A549 (cell line): ENCODE data around the gene AADACL4. TPM values are rescaled to one million over a fixed set of nuclear protein-coding genes. Genes with fewer than 3 reads are reported as not detected.

ENCODE experiments used
- ATAC-seq, 2 experiments: fragments of 200-7000 bp in 1 of 2; fragments of >200 bp in 1 of 2; cut with Nextera tagmentation in 1 of 2; cut with Tn5 transposase in 1 of 2; 3 replicates each; pipeline versions ENCODE4 v1.8.0 to v1.9.1; 2018 to 2020; ENCODE audit warnings: mild to moderate bottlenecking in 1 of 2, moderate library complexity in 1 of 2
- CTCF ChIA-PET: fragments of 300-600 bp; sonication (Branson Sonifier 250); formaldehyde crosslinking; extraction: SDS; loops from one replicate; lab custom pipeline; 2021; ENCODE audit warnings: antibody characterized with exemption, inconsistent platforms; lab: Yijun Ruan, JAX
- POLR2A ChIA-PET: fragments of 350-600 bp; formaldehyde crosslinking; extraction: SDS; loops from one replicate; lab custom pipeline; 2021; ENCODE audit warnings: antibody characterized with exemption, inconsistent platforms; lab: Yijun Ruan, JAX
- DNase-seq, 2 experiments: peaks; one replicate each; pipeline versions ENCODE4 v3.0.0 to v3.0.0-alpha.2; 2011 to 2016; ENCODE audit warnings: low read depth in 1 of 2, low spot score in 1 of 2
- FAIRE-seq: peaks from 2 replicates; lab custom pipeline; 2011; peaks lifted over from hg19 to GRCh38; lab: Jason Lieb, UNC
- H3K27ac ChIP-seq, 2 experiments: fragments of >200 bp; sonication (Bioruptor Twin); formaldehyde crosslinking; 3 replicates each; pipeline ENCODE4 v1.5.1; 2016 to 2017
- H3K4me1 ChIP-seq: fragments of >200 bp; sonication (Bioruptor Twin); formaldehyde crosslinking; 3 replicates; pipeline ENCODE4 v1.6.1; 2016
- H3K4me2 ChIP-seq: fragments of >200 bp; sonication (Bioruptor Twin); formaldehyde crosslinking; 3 replicates; pipeline ENCODE4 v1.6.1; 2016
- H3K4me3 ChIP-seq: fragments of >200 bp; sonication (Bioruptor Twin); formaldehyde crosslinking; 3 replicates; pipeline ENCODE4 v1.5.1; 2016
- H3K9me3 ChIP-seq: fragments of >200 bp; sonication (Bioruptor Twin); formaldehyde crosslinking; 3 replicates; pipeline ENCODE4 v1.6.1; 2016
- CEBPB ChIP-seq, 2 experiments: fragments of >200 bp in 1 of 2; sonication (Bioruptor Twin) in 1 of 2; formaldehyde crosslinking in 1 of 2; IDR thresholded peaks; 2 replicates each; pipeline ENCODE4 v1.6.1; 2012 to 2016
- CHD2 ChIP-seq: fragments of 150-350 bp; IDR thresholded peaks from 2 replicates; pipeline ENCODE4 v1.6.1; 2014; ENCODE audit warnings: low read length; ENCODE audit not compliant: partially characterized antibody
- CHD4 ChIP-seq: fragments of 200-600 bp; sonication (generic); IDR thresholded peaks from 2 replicates; pipeline ENCODE4 v1.6.1; 2016; ENCODE audit warnings: antibody characterized with exemption, mild to moderate bottlenecking, borderline replicate concordance
- EHF ChIP-seq: fragments of 250-450 bp; sonication (Bioruptor Pico); IDR thresholded peaks from 2 replicates; pipeline ENCODE4 v1.5.0; 2020; ENCODE audit warnings: mild to moderate bottlenecking
- EP300 ChIP-seq, 2 experiments: fragments of >200 bp; sonication (Bioruptor Twin); formaldehyde crosslinking; IDR thresholded peaks; 2 replicates in 1 of 2; 3 replicates in 1 of 2; pipeline ENCODE4 v1.6.1; 2016 to 2017
- ESRRA ChIP-seq: fragments of 150-350 bp; IDR thresholded peaks from 2 replicates; pipeline ENCODE4 v1.6.1; 2014; ENCODE audit warnings: mild to moderate bottlenecking, low read length, borderline replicate concordance
- FOSB ChIP-seq: fragments of 250-450 bp; sonication (Bioruptor Pico); IDR thresholded peaks from 2 replicates; pipeline ENCODE4 v1.5.0; 2020; ENCODE audit warnings: mild to moderate bottlenecking, moderate library complexity
- FOSL2 ChIP-seq, 2 experiments: fragments of 450-650 bp in 1 of 2; fragments of >200 bp in 1 of 2; sonication (Bioruptor Twin) in 1 of 2; formaldehyde crosslinking; IDR thresholded peaks; 2 replicates each; pipeline versions ENCODE4 v1.5.0 to v1.6.1; 2016 to 2020; ENCODE audit warnings: mild to moderate bottlenecking in 1 of 2, moderate library complexity in 1 of 2
- GATA3 ChIP-seq: IDR thresholded peaks from 2 replicates; pipeline ENCODE4 v1.6.1; 2012; ENCODE audit warnings: borderline replicate concordance
- HEYL ChIP-seq: fragments of 250-450 bp; sonication (Bioruptor Pico); IDR thresholded peaks from 2 replicates; pipeline ENCODE4 v1.8.0; 2021; ENCODE audit warnings: mild to moderate bottlenecking, moderate library complexity
- JUN ChIP-seq, 2 experiments: fragments of >200 bp; sonication (Bioruptor Twin); formaldehyde crosslinking; IDR thresholded peaks; 2 replicates in 1 of 2; 3 replicates in 1 of 2; pipeline ENCODE4 v1.6.1; 2016 to 2017
- KDM5A ChIP-seq: fragments of 200-600 bp; sonication (generic); IDR thresholded peaks from 2 replicates; pipeline ENCODE4 v1.6.1; 2016; ENCODE audit warnings: antibody characterized with exemption, mild to moderate bottlenecking
- MAFK ChIP-seq: fragments of 450-650 bp; IDR thresholded peaks from 2 replicates; pipeline ENCODE4 v1.6.1; 2014; ENCODE audit not compliant: partially characterized antibody
- NR3C1 ChIP-seq: fragments of >200 bp; sonication (Bioruptor Twin); formaldehyde crosslinking; IDR thresholded peaks from 3 replicates; pipeline ENCODE4 v1.6.1; 2017
- PHF8 ChIP-seq: fragments of 200-600 bp; sonication (generic); IDR thresholded peaks from 2 replicates; pipeline ENCODE4 v1.6.1; 2016; ENCODE audit warnings: low read depth, mild to moderate bottlenecking, antibody characterized with exemption, moderate library complexity, borderline replicate concordance
- POLR2A ChIP-seq: IDR thresholded peaks from 2 replicates; pipeline ENCODE4 v1.6.1; 2012; ENCODE audit warnings: mild to moderate bottlenecking, low read length
- POLR2AphosphoS2 ChIP-seq: conservative IDR thresholded peaks from 2 replicates; pipeline ENCODE4 v1.6.1; 2012; ENCODE audit warnings: low read length, improper control_type of control experiment, inconsistent platforms
- RARB ChIP-seq: fragments of 250-450 bp; sonication (Bioruptor Pico); IDR thresholded peaks from 2 replicates; pipeline ENCODE4 v1.8.0; 2021; ENCODE audit warnings: mild to moderate bottlenecking, moderate library complexity
- RCOR1 ChIP-seq: fragments of 150-350 bp; IDR thresholded peaks from 2 replicates; pipeline ENCODE4 v1.6.1; 2014; ENCODE audit warnings: antibody characterized with exemption, low read length, low read depth
- RFX5 ChIP-seq: fragments of 450-650 bp; IDR thresholded peaks from 2 replicates; pipeline ENCODE4 v1.7.1; 2014; ENCODE audit warnings: antibody characterized with exemption, mild to moderate bottlenecking, moderate library complexity
- SMC3 ChIP-seq: fragments of >200 bp; sonication (Bioruptor Twin); formaldehyde crosslinking; IDR thresholded peaks from 3 replicates; pipeline ENCODE4 v1.6.1; 2018; ENCODE audit warnings: inconsistent platforms
- SREBF2 ChIP-seq: fragments of 450-650 bp; IDR thresholded peaks from 2 replicates; pipeline ENCODE4 v1.6.1; 2014; ENCODE audit warnings: mild to moderate bottlenecking, moderate library complexity
- TP53 ChIP-seq: fragments of 250-450 bp; sonication (Bioruptor Pico); IDR thresholded peaks from 2 replicates; pipeline ENCODE4 v1.5.0; 2021; ENCODE audit warnings: mild to moderate bottlenecking, moderate library complexity
- ZC3H11A ChIP-seq: fragments of 450-650 bp; IDR thresholded peaks from 2 replicates; pipeline ENCODE4 v1.6.1; 2014; ENCODE audit warnings: antibody characterized with exemption, mild to moderate bottlenecking
- ZNF302 ChIP-seq: fragments of 250-450 bp; sonication (Bioruptor Pico); IDR thresholded peaks from 2 replicates; pipeline ENCODE4 v1.9.0; 2021; ENCODE audit warnings: inconsistent platforms, mild to moderate bottlenecking, moderate library complexity
- WGBS: methylation state at CpG from one replicate; pipeline ENCODE4 v1.1.6; 2017; ENCODE audit errors: missing lambda C conversion rate; 5-methylcytosine and 5-hydroxymethylcytosine counted together
- polyA plus RNA-seq, 4 experiments: library from polyadenylated mRNA; depleted of rRNA in 3 of 4; stranded (reverse); fragments of >200 nt; fragmentation: RNase III in 1 of 4; extraction: RNeasy Plus Mini Kit Qiagen cat#74134 plus additional on column Dnase treatment in 1 of 4; gene quantifications; 2 replicates in 3 of 4; 3 replicates in 1 of 4; pipeline ENCODE4 v1.2.3, GENCODE V29; 2011 to 2017
- TF ChIP-seq, protein P1 (sequence below): fragments of >200 bp; sonication (Bioruptor Twin); formaldehyde crosslinking; IDR thresholded peaks from 2 replicates; pipeline ENCODE4 v1.6.1; 2016
- TF ChIP-seq, protein P2 (sequence below): fragments of 250-450 bp; sonication (Bioruptor Pico); IDR thresholded peaks from 2 replicates; pipeline ENCODE4 v1.5.0; 2021; ENCODE audit warnings: mild to moderate bottlenecking, moderate library complexity, borderline replicate concordance
- TF ChIP-seq, protein P3 (sequence below): IDR thresholded peaks from 2 replicates; pipeline ENCODE4 v1.6.1; 2012
- TF ChIP-seq, protein P4 (sequence below): IDR thresholded peaks from 2 replicates; pipeline ENCODE4 v1.6.1; 2012; ENCODE audit warnings: low read depth, borderline replicate concordance
- TF ChIP-seq, protein P5 (sequence below): IDR thresholded peaks from 2 replicates; pipeline ENCODE4 v1.6.1; 2012

AADACL4 gene
- polyA plus RNA-seq, 2 of the 4 experiments (the other 2 are of a cell fraction): not detected

DNA sequence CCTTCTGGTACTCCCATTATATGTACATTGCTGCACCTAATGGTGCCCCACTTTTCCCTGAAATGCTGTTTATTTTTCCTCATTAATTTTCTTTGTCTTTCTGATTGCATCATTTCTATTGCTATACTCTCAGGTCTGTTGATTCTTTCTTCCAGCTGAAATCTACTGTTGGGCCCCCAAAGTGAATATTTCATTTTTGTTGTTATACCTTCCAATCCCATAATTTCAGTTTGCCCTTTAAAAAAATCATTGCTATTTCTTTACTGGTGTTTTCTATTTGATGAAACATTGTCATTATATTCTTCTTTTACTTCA, 3.0 kb upstream of the AADACL4 start:
- H3K4me3 ChIP-seq: no peak overlapping the region
- ChIA-PET CTCF (interaction anchor here (0.6 to 4.6 kb wide), 3 partner anchors 11 to 227 kb away, joined by 4 to 17 read pairs (median 4); no protein-coding TSS in a partner anchor), POLR2A (no interaction called here)
- ATAC-seq (no peak), FAIRE-seq (no peak), DNase-seq (no peak)
- peaks cover 5% of the 10 kb centered on the region; the same call in 1 of the 3 replicates for H3K4me1 ChIP-seq
- peaks cover 25% of the 10 kb centered on the region for H3K9me3 ChIP-seq
- H3K4me2 ChIP-seq: no peak overlapping the region
- no peak overlapping the region for H3K27ac ChIP-seq
- no peak for TF ChIP-seq ZC3H11A

DNA sequence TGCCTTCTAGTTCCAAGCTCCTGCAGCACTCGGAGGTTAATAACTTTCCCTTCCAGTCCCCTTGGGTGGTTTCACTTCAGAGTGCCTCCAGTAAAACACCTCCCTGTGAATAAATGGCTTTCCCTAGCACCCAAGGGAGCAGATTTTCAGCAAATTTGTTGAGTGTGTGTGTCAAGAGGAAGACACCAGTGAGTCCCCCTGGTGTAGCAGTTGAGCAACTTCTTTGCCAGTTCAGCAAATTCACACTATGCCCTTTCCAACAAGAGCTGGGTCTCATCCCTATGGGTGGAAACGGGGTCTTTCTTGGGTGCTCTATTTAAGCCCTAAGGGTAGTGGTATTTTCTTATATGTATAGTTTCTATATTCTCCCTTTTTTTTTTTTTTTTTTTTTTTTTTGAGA, 806 bp upstream of the AADACL4 start:
- 49% methylated on average over 2 of the region's 2 CpGs for WGBS
- ATAC-seq: no peak
- Histone ChIP-seq H3K4me3 (no peak overlapping the region), H3K27ac (no peak overlapping the region), H3K9me3 (peaks cover 25% of the 10 kb centered on the region), H3K4me1 (no peaks in the 10 kb centered on the region), H3K4me2 (no peak overlapping the region)
- no peak for FAIRE-seq
- ChIA-PET POLR2A (no interaction called here), CTCF (interaction anchor here (4.6 kb wide), 1 partner anchor 16 kb away, joined by 17 read pairs; no protein-coding TSS in a partner anchor)
- TF ChIP-seq SMC3 (no peak), MAFK (no peak), EP300 (IDR thresholded peaks at IDR 0.05) (no peak), RFX5 (no peak), HEYL (CRISPR knock-in tag) (no peak), CHD2 (no peak), FOSB (CRISPR knock-in tag) (no peak), KDM5A (no peak), CHD4 (no peak), EHF (CRISPR knock-in tag) (no peak), PHF8 (no peak), POLR2A (no peak), GATA3 (no peak), RCOR1 (no peak), ZNF302 (CRISPR knock-in tag) (no peak)
- TF ChIP-seq, protein P1, sequence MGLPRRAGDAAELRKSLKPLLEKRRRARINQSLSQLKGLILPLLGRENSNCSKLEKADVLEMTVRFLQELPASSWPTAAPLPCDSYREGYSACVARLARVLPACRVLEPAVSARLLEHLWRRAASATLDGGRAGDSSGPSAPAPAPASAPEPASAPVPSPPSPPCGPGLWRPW: no peak
- TF ChIP-seq, protein P2, sequence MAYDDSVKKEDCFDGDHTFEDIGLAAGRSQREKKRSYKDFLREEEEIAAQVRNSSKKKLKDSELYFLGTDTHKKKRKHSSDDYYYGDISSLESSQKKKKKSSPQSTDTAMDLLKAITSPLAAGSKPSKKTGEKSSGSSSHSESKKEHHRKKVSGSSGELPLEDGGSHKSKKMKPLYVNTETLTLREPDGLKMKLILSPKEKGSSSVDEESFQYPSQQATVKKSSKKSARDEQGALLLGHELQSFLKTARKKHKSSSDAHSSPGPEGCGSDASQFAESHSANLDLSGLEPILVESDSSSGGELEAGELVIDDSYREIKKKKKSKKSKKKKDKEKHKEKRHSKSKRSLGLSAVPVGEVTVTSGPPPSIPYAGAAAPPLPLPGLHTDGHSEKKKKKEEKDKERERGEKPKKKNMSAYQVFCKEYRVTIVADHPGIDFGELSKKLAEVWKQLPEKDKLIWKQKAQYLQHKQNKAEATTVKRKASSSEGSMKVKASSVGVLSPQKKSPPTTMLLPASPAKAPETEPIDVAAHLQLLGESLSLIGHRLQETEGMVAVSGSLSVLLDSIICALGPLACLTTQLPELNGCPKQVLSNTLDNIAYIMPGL (CRISPR knock-in tag): no peak
- TF ChIP-seq, protein P3, sequence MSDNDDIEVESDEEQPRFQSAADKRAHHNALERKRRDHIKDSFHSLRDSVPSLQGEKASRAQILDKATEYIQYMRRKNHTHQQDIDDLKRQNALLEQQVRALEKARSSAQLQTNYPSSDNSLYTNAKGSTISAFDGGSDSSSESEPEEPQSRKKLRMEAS: no peak
- TF ChIP-seq, protein P4, sequence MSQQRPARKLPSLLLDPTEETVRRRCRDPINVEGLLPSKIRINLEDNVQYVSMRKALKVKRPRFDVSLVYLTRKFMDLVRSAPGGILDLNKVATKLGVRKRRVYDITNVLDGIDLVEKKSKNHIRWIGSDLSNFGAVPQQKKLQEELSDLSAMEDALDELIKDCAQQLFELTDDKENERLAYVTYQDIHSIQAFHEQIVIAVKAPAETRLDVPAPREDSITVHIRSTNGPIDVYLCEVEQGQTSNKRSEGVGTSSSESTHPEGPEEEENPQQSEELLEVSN: no peak
- no peak for DNase-seq

DNA sequence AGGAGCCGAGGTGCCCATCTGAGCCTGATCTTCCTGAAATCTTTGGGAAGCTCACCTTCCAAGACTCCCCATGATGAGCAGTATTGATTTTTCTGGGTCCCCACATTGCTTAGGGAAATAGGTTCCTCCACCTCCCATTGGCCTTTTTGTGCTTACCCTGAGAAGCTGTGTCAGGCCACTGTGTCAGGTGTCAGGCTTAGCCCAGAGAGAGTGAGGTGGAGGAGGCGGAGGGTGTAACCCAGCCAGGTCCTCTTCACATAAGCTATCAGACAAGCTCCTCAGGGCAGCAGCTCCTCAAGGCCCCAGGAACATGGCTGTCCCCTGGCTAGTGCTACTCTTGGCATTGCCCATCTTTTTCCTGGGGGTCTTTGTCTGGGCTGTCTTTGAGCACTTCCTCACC, 352 bp downstream of the AADACL4 start:
- CTCF ChIA-PET: interaction anchor here (1.4 to 4.6 kb wide), 2 partner anchors 14 to 329 kb away, joined by 4 to 17 read pairs; no protein-coding TSS in a partner anchor
- Histone ChIP-seq H3K27ac (no peak overlapping the region), H3K9me3 (peaks cover 19% of the 10 kb centered on the region; the same call in 2 of the 3 replicates), H3K4me3 (no peak overlapping the region), H3K4me1 (no peaks in the 10 kb centered on the region), H3K4me2 (no peak overlapping the region)
- POLR2A ChIA-PET: no interaction called here
- ATAC-seq: no peak
- TF ChIP-seq, protein P2 (CRISPR knock-in tag): no peak
- TF ChIP-seq FOSB (CRISPR knock-in tag) (no peak), CEBPB (IDR thresholded peaks at IDR 0.05) (no peak), SREBF2 (no peak), POLR2A (no peak), ESRRA (no peak), JUN (IDR thresholded peaks at IDR 0.05) (no peak), TP53 (no peak), ZNF302 (CRISPR knock-in tag) (no peak), NR3C1 (no peak), POLR2AphosphoS2 (no peak), RARB (CRISPR knock-in tag) (no peak), KDM5A (no peak), FOSL2 (IDR thresholded peaks at IDR 0.05) (no peak), FOSL2 (CRISPR knock-in tag; IDR thresholded peaks at IDR 0.05) (no peak)
- TF ChIP-seq, protein P5, sequence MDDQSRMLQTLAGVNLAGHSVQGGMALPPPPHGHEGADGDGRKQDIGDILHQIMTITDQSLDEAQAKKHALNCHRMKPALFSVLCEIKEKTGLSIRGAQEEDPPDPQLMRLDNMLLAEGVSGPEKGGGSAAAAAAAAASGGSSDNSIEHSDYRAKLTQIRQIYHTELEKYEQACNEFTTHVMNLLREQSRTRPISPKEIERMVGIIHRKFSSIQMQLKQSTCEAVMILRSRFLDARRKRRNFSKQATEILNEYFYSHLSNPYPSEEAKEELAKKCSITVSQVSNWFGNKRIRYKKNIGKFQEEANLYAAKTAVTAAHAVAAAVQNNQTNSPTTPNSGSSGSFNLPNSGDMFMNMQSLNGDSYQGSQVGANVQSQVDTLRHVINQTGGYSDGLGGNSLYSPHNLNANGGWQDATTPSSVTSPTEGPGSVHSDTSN: no peak
- no peak for FAIRE-seq
- WGBS: 71% methylated on average over 1 of the region's 2 CpGs
- no peak for DNase-seq
